ENCODE data around the gene CCDC159.
"Not testable (repeated sequence)": the region's sequence is repeated elsewhere in the genome, so short reads cannot be mapped to it uniquely, and the experiment has no call there.

CCDC159 gene

DNA sequence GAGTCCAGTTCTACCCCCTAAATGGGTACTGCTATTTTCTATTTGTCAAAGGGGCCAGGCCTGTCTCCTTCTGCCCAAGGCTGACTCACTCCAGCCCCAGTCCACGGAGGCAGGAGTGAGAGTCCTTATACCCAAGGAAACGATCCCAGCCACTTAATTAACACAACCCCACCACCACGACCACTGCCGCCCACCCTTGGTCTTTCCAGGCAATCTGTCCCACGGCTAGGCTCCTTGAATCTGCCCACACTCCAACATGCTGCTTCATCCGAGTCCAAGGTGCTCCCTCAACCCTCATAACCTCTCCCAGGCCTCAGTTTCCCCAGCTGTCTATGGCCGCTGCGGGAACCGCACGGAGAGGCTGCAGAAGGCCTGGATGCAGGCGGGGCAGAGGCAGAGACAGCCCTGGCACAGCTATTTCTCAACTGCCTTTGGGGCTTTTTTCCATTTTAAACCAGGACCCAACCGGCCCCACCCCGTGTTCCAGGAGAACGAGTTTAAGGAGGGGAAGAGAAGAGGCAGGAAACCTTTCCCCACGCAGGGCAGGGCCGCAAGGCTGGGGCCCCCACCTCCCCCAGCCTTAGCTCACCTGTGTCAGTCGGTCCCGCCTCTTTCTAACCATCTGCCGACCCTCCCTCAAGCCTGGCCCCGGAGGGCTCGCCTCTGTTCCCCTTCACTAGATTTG, 7.6 kb upstream of the CCDC159 start:
- DNase-seq: no peak

DNA sequence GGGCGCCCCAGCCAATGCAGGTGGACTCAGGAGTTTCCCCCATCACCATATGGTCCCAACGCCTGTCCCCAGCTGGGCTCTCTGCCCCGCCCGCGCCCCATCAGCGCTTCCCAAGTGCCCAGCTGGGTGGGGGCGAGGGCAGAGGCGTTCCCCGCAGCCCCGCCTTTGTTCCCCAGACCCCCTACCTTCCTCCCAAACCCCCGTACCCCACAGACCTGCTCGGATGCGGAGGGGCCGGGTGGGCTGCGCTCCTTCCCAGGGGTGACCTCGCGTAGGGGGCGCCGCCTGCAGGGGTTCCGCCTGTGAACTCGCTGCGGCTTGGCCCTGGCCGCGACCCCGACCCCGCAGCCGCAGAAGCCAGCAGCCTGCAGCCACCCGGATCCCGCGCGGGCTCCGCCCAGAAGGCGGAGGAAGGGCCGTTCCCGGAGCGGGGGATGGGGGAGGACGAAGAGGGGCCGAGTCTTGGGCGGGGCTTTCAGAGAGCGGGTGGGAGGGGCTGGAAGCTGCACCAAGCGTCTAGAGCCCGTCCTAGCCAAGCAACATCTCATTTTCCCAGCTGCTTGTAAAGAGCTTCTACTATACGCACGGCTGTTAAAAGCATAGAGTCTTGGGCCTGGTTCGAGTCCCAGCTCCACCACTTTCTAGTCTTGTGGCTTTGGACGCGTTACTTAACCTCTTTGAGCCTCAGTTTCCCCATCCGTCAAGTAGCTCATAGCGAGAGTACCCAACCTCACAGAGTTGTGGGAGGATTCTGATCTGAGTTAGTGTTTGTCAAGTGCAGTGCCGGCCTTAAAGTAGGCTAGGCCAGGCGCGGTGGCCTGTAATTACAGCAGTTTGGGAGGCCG, 6.8 kb upstream of the CCDC159 start, which contains the start of gene RAB3D:
Gene RAB3D, minus strand, starts transcription at position 404 of the 845 bp plus-strand sequence. CDS start 2,258 bp downstream, outside the sequence.
- peak; percentile 82 for DNase-seq

DNA sequence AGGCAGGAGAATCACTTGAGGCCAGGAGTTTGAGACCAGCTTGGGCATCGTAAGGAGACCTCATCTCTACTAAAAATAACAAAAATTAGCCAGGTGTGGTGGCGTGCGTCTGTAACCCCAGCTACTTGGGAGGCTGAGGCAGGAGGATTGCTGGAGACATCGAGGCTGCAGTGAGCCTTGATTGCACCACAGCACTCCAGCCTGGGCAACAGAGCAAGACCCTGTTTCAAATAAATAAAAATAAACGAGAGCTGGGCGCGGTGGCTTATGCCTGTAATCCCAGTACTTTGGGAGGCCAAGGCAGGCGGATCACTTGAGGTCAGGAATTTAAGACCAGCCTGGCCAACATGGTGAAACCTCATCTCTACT, 6.2 kb upstream of the CCDC159 start:
- DNase-seq: not testable (repeated sequence)

DNA sequence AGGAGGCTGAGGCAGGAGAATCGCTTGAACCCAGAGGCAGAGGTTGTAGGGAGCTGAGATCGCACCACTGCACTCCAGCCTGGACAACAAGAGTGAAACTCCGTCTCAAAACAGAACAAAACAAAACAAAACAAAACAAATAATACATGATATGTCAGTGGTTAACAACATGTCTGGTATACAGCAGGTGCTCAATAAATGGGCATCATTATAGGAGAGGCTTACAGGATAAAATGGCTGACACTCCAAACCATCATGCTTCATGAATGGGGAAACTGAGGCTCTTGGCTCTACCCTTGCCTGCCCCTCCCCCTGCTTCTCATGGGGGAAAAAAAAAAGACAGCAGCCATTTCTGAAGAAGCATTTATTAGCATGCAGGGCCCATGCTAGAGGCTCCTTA, 3.9 kb upstream of the CCDC159 start:
- no peak for DNase-seq

DNA sequence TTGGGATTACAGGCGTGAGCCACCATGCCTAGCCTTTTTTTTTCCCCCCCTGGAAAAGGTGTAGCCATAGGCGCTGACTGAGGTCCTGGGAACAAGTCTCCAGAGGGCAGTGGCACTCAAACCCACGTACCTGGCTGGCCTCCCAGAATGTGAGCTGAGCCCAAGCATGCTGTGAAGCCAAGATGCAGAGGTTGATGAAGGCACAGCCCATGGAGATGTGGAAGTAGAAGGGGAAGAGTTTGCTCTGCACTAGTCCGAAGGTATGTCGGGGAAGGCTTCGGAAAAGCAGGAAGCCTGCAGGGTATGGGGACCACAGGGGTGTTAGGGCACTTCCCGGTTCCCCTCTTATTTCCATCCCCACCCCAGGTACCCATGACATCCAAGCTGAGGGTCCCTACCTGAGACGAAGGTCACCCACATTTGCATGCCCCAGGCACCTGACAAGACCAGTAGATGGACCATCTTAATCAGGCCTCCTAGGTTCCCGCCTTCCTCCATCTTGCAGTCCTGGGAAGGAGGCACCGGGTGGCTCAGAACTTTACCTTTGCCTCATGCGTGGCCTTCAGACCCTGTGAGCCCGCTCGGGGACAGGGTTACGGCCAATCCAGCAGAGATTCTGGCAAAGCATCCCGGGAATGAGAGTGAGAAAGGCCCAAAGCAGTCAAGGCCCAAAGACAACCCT, 1.1 kb upstream of the CCDC159 start:
- DNase-seq: no peak

DNA sequence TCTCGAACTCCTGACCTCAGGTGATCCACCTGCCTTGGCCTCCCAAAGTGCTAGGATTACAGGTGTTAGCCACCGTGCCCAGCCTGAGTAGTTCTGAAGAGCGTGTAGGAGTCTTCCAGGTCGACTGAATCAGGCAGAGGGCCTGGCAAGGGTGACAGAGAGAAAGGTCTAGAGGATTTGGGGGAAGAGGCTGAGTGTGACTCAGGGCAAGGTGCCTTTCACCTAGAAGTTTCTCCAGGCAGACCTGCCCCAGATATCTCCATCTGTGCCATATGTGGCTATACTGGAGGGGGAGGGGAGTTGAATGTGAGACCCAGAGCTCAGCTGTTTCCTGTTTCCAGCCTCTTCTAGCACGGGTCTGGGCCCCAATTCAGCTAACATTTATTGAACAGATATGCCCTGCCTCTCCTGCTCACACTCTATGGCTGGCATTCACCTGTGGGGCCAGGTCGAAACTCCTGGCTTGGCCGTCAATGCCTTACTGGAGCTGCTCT, 1.3 kb downstream of the CCDC159 start:
- DNase-seq: no peak

DNA sequence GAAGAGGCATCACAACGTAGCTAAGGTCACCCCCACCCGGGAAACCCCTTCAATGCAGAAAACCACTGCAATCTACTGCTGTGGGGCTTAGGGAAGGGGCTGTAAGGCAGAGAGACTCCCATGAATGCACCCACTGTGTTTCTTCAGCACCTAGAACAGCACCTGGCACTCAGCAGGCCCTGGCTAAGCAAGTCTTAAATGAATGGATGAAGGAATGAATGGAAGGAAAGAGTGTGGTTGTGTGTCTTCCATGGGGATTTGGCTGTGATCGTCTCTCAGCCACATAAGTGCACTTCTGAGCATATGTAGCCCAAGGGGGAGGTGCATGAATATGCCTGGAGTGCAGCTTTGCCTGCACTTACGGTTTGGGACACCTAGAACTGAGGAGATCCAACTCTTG, 2.9 kb downstream of the CCDC159 start:
- no peak for DNase-seq

DNA sequence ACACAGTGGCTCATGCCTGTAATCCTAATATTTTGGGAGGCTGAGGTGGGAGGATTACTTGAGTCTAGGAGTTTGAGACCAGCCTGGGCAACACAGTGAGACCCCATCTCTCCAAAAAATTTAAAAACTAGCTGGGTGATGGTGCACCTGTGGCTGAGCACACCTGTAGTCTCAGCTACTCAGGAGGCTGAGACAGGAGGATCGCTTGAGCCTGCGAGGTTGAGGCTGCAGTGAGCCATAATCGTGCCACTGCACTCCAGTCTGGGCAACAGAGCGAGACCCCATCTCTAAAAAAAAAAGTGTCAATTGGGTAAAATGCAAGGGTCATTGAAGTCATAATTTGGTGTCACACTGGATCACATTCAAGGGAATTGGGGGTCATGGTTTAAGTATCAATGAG, 7.8 kb downstream of the CCDC159 start:
- not testable (repeated sequence) for DNase-seq

DNA sequence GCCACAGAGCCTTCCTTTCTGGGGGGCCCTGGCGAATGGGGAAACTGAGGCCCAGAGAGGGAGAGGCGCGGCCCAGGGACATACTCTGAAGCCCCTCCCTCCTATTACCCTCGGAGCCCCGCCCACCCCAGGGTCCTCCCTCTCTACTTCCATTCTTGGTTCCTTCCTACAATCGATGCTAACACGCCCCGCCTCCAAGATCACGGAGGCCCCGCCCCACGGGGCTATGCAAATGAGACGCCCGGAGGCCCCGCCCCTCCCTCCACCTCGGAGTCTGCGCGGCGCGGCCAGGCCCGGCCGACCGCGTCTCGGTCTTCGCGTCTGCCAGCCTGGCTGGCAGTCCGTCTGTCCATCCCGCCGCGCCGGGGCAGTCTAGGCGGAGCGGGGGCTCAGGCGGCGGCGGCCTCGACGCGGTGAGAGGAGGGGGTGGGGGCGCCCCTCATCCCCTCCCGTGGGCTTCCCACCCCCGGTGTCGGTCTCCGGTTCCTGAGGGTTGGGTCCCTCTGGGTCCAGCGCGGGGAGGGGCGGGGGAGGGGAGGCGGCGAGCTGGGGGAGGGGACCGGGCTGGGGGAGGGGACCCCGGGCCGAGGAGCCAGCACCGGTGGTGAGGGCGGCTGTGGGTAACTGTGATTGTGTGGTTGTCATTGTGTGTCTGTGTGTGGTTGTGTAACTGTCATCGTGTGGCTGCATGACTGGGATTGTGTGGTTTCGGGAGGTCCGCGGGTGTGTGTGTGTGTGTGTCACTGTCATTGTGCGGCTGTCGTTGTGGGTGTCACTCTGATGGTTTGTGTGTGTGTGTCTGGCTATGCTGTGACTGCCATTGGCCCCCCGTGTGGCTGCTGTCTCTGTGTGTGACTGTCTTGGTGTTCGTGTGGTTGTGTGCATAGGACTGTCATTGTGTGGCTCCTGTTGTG, 9.1 kb downstream of the CCDC159 start, which contains the start of gene PLPPR2:
Gene PLPPR2, plus strand, starts transcription at position 273 of the 914 bp plus-strand sequence. CDS start 2,242 bp downstream, outside the sequence.
- peak; percentile 91 for DNase-seq

DNA sequence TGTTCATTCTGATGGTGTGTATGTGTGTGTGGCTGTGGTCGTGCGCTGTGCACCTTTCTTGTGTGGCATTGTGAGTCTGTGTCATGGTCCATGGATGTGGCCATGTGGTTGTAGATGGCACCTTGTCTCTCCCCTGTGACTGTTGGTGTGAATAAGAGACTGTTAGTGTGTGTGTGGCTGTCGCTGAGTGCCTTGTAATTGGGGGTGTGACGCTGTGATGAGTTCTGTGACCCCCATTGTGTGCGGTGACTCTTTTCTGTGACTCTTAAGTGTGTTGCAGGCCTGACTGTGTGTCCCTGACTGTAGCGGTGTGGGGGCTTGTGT, 9.7 kb downstream of the CCDC159 start:
- no peak for DNase-seq

DNA sequence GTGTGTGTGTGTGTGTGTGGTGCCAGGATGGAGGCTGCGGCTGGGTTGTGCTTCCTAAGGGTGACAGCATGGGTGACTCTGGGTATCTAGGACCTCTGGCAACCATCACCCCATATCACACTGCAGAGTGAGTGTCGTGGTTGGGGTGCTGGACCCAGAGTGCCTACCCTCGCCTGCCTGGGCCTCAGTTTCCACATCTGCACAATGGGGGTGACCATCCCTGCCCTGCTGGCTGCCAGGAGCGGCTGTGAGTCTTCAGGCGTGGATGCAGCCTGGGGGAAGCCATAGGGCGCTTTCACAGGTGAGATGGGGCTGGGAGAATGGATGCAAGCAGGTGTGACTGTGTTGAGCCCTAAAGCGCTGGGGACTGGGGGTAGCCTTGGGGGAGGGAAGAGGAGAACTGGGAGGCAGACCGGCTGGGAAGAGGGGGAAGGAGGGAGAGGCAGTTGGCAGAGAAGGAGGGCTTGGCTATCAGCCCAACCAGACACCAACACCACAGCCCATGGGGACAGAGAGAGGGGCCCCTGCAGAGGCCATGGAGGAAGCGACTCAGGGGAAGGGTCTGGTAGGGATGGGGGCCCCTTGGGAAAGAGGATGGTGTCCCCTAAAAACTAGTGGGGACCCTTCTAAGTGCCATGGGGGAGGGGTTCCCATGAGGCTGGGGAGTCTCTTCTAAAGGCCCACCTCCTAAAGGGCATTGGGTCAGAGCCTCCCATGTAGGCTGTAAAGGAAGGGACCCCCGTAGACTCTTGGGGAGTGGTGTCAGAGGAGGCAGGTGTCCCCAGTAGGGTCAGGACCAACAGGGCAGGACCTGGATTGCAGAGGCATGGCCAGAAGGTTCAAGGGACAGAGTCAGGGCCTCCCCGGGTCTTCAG, 10.6 kb downstream of the CCDC159 start:
- no peak for DNase-seq

DNA sequence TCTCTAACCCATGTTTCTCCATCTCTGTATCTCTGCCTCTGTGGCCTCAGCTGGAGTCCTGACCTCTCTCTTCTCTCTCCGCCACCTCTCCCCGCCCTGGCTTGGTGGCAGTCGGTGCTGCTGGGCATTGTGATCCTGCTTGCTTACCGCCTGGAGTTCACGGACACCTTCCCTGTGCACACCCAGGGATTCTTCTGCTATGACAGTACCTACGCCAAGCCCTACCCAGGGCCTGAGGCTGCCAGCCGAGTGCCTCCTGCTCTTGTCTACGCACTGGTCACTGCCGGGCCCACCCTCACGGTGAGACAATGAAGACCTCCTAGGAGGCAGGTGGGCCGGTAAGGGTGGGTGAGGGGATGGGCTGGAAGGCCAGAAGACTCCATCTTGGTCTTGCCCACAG, 13.1 kb downstream of the CCDC159 start:
- DNase-seq: no peak

DNA sequence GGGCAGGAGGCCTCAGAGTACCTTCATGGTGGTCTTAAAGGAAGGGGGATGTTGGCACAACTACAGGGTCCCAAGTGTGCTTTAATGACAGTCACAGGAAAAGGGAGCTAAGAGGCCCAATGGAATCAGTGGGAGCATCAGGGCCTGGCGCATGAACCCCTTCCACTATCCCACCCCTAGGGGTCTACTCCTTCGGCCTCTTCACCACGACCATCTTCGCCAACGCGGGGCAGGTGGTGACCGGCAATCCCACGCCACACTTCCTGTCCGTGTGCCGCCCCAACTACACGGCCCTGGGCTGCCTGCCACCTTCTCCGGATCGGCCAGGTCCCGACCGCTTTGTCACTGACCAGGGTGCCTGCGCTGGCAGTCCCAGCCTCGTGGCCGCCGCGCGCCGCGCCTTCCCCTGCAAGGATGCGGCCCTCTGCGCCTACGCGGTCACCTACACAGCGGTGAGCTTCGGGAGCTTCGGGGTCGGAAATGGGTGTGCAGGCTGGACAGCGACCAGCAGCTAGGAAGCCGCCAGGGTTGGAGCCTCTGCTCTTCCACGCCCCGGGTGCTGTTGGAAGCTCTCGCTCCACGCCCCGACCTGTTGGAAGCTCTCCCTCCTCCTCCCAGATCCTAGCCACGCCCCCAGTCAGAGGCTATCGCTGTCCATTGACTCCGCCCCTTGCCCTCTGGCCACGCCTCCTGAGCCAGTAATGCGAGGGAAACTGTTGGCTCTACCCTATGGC, 14.9 kb downstream of the CCDC159 start:
- no peak for DNase-seq

DNA sequence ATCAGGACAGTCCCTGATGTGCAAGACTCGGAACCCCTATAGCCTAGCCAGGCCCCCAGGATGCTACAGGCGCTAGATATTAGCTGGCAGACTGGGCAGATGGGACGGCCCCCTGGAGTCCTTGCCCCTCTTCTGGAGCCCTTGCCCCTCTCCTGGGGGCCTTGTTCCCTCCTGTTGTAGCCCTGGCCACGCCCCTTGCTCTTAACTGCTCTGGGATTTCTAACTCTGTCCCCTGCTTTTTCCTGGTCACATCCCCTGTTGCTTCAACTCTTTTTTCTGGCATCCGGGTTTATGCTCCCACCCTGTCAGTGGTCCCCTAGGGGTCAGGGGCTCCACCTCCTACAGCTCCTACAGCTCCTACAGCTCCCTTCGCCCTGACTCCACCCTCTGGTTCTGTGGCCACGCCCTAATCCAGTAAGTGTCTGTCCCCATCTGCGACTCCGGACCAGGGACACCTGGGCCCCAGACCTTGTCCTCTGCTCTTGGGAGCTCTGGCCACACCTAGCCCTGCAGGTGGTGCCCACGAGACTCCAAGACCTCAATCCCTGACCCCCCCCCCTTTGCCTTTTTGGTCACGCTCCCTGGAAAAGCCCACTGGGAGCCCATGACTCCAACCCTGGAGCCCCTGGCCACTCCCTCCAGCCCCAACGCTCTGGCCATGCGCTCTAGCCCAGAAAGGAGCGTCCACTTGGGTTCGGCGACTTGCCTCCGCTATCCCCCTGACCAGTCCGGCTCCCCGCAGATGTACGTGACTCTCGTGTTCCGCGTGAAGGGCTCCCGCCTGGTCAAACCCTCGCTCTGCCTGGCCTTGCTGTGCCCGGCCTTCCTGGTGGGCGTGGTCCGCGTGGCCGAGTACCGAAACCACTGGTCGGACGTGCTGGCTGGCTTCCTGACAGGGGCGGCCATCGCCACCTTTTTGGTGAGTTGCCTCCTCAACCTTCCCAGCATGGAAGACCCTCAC, 15.7 kb downstream of the CCDC159 start:
- no peak for DNase-seq

DNA sequence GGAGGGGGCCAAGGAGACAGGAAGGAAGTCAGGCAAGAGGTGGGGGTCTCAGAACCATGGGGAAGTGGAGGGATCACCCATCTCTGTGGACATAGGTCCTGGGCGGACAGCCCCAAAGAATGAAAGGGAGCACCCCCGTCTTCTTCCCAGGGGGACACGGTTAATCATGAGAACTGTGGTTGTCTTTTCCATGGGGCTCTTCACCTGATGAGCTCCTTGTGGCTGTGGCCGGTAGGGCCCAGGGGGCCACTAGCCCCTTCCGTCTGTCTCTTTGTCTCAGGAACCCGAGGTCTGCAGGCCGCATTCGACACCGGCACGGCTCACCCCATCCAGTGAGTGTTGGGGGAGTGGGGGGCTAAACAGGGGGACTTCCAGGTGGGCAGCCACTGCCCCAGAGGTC, 17.6 kb downstream of the CCDC159 start:
- no peak for DNase-seq

DNA sequence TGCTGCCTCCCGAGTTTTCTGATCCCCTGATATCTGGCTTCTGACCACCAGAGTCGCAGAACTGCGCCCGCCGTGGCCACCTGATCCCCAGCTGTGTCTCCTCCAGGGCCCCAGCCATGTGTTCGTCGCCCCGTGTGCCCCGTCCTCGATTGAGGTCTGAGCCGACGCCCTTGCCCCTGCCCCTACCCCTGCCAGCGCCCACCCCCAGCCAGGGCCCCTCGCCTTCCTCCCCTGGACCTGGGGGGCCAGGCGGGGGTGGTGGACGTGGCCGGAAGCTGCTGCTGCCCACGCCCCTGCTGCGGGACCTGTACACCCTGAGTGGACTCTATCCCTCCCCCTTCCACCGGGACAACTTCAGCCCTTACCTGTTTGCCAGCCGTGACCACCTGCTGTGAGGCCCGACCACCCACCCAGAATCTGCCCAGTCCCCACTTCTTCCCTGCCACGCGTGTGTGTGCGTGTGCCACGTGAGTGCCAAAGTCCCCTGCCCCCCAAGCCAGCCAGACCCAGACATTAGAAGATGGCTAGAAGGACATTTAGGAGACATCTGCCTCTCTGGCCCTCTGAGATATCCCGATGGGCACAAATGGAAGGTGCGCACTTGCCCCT, 18.1 kb downstream of the CCDC159 start:
- DNase-seq: no peak

DNA sequence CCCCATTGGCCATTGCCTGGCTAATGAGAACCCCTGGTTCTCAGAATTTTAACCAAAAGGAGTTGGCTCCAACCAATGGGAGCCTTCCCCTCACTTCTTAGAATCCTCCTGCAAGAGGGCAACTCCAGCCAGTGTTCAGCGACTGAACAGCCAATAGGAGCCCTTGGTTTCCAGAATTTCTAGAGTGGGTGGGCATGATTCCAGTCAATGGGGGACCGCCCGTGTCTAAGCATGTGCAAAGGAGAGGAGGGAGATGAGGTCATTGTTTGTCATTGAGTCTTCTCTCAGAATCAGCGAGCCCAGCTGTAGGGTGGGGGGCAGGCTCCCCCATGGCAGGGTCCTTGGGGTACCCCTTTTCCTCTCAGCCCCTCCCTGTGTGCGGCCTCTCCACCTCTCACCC, 18.6 kb downstream of the CCDC159 start:
- DNase-seq: no peak

DNA sequence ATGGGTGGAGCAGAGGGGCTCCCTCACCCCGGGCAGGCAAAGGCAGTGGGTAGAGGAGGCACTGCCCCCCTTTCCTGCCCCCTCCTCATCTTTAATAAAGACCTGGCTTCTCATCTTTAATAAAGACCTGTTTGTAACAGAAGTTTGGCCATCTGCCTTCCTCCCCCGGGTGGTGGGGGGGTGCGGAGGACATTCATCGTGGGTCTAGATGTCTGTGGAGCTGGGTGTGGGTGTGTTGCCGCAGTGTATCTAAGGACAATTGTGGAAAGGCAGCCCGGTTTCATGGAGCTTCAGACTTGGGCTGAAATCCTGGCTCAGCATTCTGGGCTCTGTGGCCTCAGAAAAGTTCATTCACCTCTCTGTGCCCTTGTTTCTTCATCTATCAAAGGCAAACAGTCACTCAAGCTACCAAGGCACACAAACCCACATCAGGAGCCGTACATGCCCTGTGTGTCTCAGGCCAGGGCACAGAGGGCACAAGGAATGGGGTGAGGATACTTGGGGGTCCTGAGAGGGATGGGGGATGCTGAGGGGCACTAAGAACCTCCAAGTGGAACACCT, 19.3 kb downstream of the CCDC159 start:
- DNase-seq: no peak

DNA sequence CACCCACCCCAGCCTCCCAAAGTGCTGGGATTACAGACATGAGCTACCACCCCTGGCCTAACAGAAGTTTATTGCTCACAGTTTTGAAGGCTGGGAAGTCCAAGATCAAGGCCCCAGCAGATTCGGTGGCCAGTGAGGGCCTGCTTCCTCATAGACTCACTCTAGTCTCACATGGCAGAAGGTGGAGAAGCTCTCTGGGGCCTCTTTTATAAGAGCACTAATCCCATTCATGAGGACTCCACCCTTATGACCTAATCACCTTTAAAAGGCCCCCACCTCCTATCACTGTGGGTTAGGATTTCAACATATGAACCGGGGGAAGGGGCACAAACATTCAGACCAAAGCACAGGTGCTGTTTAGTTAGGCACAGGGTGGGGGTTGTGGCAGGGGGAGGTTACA, 21.2 kb downstream of the CCDC159 start:
- no peak for DNase-seq
